HG02870 (cell line): ENCODE results near the gene SLC39A2.
A peak's percentile ranks its signal among the peaks of the same experiment; 100 is the strongest.
"Not testable (repeated sequence)": the region's sequence is repeated elsewhere in the genome, so short reads cannot be mapped to it uniquely, and the experiment has no call there.

Source experiments
- ATAC-seq: cut with Tn5 transposase; IDR thresholded peaks from one replicate; pipeline ENCODE4 v1.9.1; 2021; ENCODE audit warnings: mild to moderate bottlenecking, moderate library complexity; ENCODE audit not compliant: unreplicated experiment

SLC39A2 gene

DNA sequence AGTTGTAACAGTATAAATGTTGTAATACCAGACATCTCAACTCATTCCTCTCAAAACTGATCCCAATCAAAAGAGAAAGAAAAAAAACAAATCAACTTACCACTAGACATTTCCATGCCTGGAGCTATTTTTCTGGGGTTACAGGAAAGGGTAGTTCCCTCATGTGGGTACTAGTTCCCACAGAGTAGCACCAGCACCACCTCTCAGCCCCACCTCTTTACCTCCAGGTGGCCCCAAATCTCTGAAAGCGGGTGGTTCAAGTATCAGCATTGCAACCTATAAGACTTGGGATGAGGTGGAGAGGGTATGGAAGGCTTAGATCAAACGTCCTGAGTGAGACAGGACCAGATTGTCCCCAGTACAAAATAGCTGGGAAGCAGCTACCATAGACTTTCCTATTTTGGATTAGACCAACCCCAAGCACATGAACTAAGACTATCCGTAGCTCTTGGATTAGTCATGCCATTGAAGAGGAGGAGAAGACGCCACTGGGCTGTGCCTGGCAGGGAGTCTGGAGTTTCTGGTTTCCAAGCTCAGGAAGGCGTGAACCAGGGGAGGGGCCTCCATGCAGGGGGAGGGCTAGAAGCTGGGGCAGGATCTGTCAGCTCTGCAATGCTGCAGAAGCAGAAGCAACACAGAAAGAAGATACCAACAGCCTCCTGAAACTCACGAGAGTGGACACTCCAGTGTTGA is at the start of gene SLC39A2:
Gene SLC39A2, plus strand, starts transcription at position 620 of the 693 bp plus-strand sequence. CDS start 154 bp downstream, outside the sequence.
- ATAC-seq = no peak

GRCh38 chr14:20954736-20955537 is 44.2 kb upstream of the SLC39A2 start, which contains the start of gene RNASE2:
RNASE2 (plus strand) TSS chr14:20955487; CDS start chr14:20955772, 285 bp downstream.
- ATAC-seq = not testable (repeated sequence)

DNA sequence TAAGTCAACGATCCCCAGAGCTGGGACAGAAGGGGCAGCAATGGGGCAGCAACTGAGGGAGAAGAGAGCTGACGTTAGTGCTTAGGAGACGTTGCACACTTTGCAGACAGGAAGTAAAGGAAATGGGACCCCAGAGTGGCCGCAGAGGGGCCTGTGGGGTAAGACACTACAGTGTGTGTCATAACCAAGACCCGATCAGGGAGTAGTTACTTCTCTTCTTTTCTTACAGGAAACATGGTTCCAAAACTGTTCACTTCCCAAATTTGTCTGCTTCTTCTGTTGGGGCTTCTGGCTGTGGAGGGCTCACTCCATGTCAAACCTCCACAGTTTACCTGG is 43.6 kb upstream of the SLC39A2 start:
- not testable (repeated sequence) for ATAC-seq

DNA sequence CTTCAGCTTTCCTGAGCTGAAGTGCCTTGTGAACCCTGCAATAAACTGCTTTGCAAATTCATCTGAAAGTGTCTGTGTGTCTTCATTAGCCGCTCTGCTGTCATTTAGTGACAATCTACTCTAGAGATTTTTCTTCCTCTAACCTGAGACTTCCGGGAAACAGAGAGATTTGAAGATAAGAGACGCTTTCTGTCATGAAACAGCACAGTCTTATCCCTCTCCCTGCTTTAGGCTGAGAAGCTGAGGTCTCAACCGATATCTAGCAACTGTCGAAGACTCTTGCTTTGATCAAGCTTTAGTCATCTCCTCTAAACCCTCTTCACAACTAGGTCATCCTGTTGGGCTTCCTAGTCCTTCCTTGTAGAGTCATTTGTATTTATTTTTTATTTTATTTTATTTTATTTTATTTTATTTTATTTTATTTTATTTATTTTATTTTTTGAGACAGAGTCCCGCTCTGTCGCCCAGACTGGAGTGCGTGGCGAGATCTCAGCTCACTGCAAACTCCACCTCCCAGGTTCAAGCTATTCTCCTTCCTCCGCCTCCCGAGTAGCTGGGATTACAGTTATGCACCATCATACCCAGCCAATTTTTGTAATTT is 42.6 kb upstream of the SLC39A2 start:
- no peak for ATAC-seq

DNA sequence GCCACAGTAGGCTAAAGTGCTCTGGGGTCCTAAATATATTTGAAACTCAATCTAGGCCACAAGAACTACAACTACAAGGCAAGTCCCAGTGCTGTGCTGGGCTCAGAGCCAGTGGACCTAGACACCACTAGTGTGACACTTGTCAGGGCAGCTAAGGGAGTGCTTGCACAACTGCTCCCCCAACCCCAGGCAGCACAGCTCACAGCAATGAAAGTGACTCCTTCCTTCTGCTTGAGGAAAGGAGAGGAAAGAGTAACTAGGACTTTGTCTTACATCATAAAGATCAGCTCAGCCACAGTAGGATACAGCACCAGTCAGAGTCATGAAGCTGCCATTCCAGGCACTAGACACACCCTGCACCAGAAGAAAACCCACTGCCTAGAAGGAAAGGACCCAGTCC is 40.1 kb upstream of the SLC39A2 start:
- not testable (repeated sequence) for ATAC-seq

GRCh38 chr14:20969336-20969735 is 29.8 kb upstream of the SLC39A2 start:
- no peak for ATAC-seq

DNA sequence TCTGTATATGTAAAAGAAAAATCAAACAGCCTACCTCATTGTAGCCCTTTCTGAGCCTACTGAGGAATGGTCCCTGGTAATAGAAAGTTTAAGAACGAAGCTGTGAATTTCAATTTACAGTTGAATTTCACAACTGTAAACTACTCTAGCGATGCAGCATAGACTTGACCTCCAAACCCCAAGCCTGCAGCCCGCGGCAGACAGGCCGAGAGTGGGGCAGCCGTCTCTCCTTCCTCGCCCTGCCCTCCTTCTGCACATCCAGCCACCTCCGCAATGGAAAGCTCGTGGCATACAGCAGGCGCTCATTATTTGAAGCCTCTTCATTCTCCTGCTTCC is 28.5 kb upstream of the SLC39A2 start:
- peak; percentile 4 for ATAC-seq

DNA sequence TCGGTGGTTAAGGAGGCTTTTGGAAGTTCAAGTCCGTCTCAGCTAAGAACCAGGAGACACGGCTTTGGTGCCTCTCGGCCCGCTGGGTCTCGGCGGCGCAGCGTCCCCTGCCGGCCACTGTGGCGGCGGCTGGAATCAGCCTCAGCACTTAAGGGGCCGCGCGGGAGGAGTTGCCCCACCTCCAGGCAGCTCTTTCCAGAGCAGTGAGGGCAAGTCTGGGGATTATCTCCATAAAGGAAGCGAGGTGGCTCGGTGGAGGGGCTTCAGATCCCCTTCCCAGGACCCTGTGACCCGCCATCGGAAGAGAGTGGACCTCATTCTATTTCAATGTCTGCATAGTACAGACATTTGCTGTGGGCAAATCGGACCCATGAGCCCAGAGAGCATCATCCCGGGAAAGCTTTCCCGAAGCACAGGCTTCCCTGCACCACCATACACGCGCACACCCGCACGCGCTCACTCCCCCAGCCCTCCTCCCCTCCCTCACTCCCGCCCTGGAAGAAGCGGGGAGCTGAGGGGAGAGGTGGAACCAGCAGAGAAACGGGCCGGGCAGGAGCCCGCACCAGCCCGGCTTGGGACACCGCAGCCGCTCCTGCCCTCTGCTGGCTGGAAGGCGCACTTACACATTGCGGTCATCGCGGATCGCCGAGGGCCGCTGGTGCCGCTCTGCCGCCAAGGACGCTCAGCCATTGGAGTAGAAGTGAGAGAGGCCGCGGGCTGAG is 27.9 kb upstream of the SLC39A2 start:
- peak; percentile 89 for ATAC-seq

DNA sequence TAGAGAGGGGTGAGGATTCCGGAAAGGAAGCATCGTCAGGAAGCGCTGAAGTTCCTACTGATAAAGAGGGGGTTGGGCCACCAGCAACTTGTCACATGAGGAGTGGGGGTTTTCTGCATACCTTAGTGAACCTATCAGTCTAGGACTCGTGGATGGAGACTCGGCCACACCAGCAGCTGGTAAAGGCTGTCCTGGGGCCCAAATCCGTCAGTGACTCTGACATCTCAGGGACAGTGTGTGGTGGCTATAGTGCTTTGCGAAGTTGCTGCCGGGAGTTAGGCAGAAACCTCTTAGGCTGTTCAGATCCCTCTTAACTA is 27.4 kb upstream of the SLC39A2 start:
- ATAC-seq = no peak

GRCh38 chr14:20973501-20973900 is 25.6 kb upstream of the SLC39A2 start:
- no peak for ATAC-seq

GRCh38 chr14:20976291-20976690 is 22.8 kb upstream of the SLC39A2 start:
- ATAC-seq = no peak

DNA sequence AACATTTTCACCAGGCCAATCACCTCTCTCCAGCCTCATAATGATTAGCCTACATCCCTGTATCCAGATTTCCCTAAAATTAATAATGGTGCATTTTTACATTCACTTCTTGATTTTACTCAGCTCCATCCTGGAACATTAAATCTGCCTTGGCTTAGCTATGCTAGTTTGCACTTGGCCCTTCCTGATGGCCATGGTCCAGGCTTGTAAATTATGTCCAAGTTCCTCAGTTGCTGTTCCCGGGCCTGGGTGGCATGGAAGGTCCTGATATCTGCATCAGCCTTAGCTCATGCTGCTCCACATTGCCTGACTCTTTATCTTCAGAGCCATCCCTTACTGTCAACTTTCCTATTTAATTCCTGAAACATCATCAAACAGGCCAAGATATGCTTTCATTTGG is 20.4 kb upstream of the SLC39A2 start:
- ATAC-seq = no peak

GRCh38 chr14:20980906-20981305 is 18.2 kb upstream of the SLC39A2 start:
- ATAC-seq = no peak

- no peak for ATAC-seq
These were observed 16.3 kb upstream of the SLC39A2 start for GRCh38 chr14:20982646-20983369.

- ATAC-seq = not testable (repeated sequence)
These were observed 13.4 kb upstream of the SLC39A2 start for GRCh38 chr14:20985650-20986049.

DNA sequence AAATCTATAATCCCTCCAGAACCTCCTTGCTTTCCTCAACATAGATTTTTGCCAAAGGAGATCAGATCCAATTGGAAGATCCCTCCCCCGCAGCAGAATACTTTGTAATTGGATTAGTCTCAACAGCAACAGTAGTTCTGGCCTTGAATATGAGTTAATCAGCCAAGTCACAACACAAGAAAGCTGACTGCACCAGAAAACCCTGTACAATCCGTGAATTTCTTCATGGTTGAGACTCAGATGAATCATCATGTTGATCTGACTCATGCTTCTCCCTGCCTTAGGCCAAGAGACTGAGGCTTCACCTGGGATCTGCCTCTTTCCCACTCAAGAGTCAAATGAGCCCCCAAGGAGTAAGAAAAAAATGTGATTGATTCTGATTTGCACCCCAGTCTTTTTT is 12.3 kb upstream of the SLC39A2 start:
- no peak for ATAC-seq

- ATAC-seq = no peak
These were observed 10.2 kb upstream of the SLC39A2 start for GRCh38 chr14:20988717-20989470.

DNA sequence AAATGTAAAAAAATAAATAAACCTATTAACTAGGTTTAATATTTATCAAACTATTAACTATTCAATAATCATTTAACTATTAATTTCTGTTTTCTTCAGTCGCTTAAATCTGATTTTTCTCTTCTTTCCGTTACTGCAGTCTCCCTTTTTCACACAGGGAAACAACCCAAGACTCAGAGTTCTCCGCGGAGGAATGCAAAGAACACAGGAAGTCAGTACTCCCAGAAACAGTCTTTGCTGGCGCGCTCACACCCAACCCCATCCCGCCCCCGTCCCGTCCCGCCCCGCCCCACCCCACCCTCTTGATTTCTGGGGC is 9.7 kb upstream of the SLC39A2 start:
- ATAC-seq = no peak

GRCh38 chr14:20989787-20990600 is 9.1 kb upstream of the SLC39A2 start, which contains the start of gene METTL17:
METTL17 (plus strand) TSS chr14:20989980; CDS start chr14:20990003, 23 bp downstream.
- ATAC-seq = peak; percentile 97
